Stomach (tissue), 9 donors: ENCODE measurements around the gene PGAP6. TPM values are rescaled to one million over a fixed set of nuclear protein-coding genes. Genes with fewer than 3 reads are reported as not detected.
"Not testable (repeated sequence)": the region's sequence is repeated elsewhere in the genome, so short reads cannot be mapped to it uniquely, and the experiment has no call there.

Experiments used
- DNase-seq, 2 donors: peaks; one replicate each; pipeline versions ENCODE4 v3.0.0 to v3.0.0-alpha.2; 2013 to 2019
- H3K27ac ChIP-seq, 5 donors: fragments of 200-600 bp in 4 of 5; sonication (generic) in 4 of 5; one replicate each; pipeline ENCODE4 v1.5.1; 2013 to 2019; ENCODE audit warnings: mild to moderate bottlenecking in 1 of 5, moderate library complexity in 1 of 5
- H3K27me3 ChIP-seq, 3 donors: fragments of 200-600 bp; sonication (generic); one replicate each; pipeline ENCODE4 v1.5.1; 2017 to 2019; ENCODE audit warnings: mixed run types in 1 of 3
- H3K36me3 ChIP-seq, 4 donors: fragments of 200-600 bp; sonication (generic); 1 replicate in 3 of 4; 2 replicates in 1 of 4; pipeline ENCODE4 v1.5.1; 2016 to 2019
- H3K4me1 ChIP-seq, 4 donors: fragments of 200-600 bp; sonication (generic); one replicate each; pipeline ENCODE4 v1.5.1; 2016 to 2019
- H3K4me3 ChIP-seq, 4 donors: fragments of 200-600 bp; sonication (generic) in 3 of 4; one replicate each; pipeline ENCODE4 v1.5.1; 2016 to 2019; ENCODE audit warnings: mild to moderate bottlenecking in 1 of 4
- H3K9me3 ChIP-seq, 4 donors: fragments of 200-600 bp; sonication (generic); one replicate each; pipeline ENCODE4 v1.5.1; 2016 to 2019
- CTCF ChIP-seq, 7 experiments: fragments of 450-650 bp in 4 of 7; fragments of 200-600 bp in 3 of 7; sonication (generic) in 3 of 7; IDR thresholded peaks; one replicate each; pipeline ENCODE4 v1.5.1; 2016 to 2019; ENCODE audit warnings: antibody characterized with exemption in 7 of 7, control low read depth in 2 of 7, mild to moderate bottlenecking in 1 of 7
- EP300 ChIP-seq: sonication (generic); formaldehyde crosslinking; IDR thresholded peaks from one replicate; pipeline ENCODE4 v1.6.1; 2017; ENCODE audit warnings: antibody characterized with exemption
- POLR2A ChIP-seq, 4 donors: fragments of 450-650 bp; IDR thresholded peaks; one replicate each; pipeline ENCODE4 v1.6.1; 2016; ENCODE audit warnings: antibody characterized with exemption in 4 of 4, control low read depth in 2 of 4, mild to moderate bottlenecking in 1 of 4, moderate library complexity in 1 of 4
- POLR2AphosphoS5 ChIP-seq, 3 donors: sonication (generic); formaldehyde crosslinking; IDR thresholded peaks; one replicate each; pipeline ENCODE4 v1.6.1; 2016; ENCODE audit warnings: antibody characterized with exemption in 3 of 3
- WGBS, 5 donors: extraction: QIAGEN DNeasy Blood & Tissue Kit in 3 of 5; methylation state at CpG; one replicate each; pipeline versions ENCODE4 v1.1.5 to v1.1.7; 2013 to 2018; 5-methylcytosine and 5-hydroxymethylcytosine counted together
- intact Hi-C: fragments of 100-400 bp; cut with DNase I; formaldehyde crosslinking; loops from one replicate; pipeline ENCODE4 v1.15.1; 2023; ENCODE audit warnings: low total_unique reads
- polyA plus RNA-seq, 3 donors: library from polyadenylated mRNA; stranded (reverse); fragments of 200-250 nt; gene quantifications; one replicate each; pipeline ENCODE4 v1.2.3, GENCODE V29; 2013
- total RNA-seq, 5 donors: library from RNA; depleted of rRNA; stranded (reverse); fragments of >200 nt; gene quantifications; one replicate each; pipeline versions ENCODE4 v1.1.0 to v1.2.3, GENCODE V29; 2014 to 2016
- donor health status: healthy with polysubstance abuse.
- donor health status: Bipolar disorder and iron deficiency.
- donor health status: healthy.

The PGAP6 gene
- total and polyA plus RNA-seq, 8 donors, result 20.7 to 364 (median 91.5) TPM

- H3K4me1 ChIP-seq, result peaks cover 7 to 33% (median 22%) of the 10 kb centered on the region in 4 donors
- TF ChIP-seq CTCF (IDR thresholded peaks at IDR 0.05) (peak in 3 of 7 experiments; percentile 40 to 93 (median 83)), POLR2A (IDR thresholded peaks at IDR 0.05) (no peak), POLR2AphosphoS5 (IDR thresholded peaks at IDR 0.05) (peak in 2 of 3 donors; percentile 79 to 80)
- peak; percentile 99 to 100 for DNase-seq
- intact Hi-C loops, result no loop called here
- no peaks in the 10 kb centered on the region for H3K36me3 ChIP-seq
- no peaks in the 10 kb centered on the region for H3K9me3 ChIP-seq
- no peaks in the 10 kb centered on the region for H3K27me3 ChIP-seq
- peak within 1 kb of the TSS; percentile 71 to 79 (median 76) for H3K4me3 ChIP-seq
- H3K27ac ChIP-seq, result peak within 1 kb of the TSS; percentile 68 to 89 (median 81)
- WGBS, 5 donors, result 1% methylated on average over 67 to 113 of the region's 113 CpGs
Observed at GRCh38 chr16:352547-353403, 29.0 kb downstream of the PGAP6 start, which contains the start of gene AXIN1. Gene AXIN1 (minus strand): TSS chr16:352723. CDS start chr16:347025, 5,698 bp downstream.

GRCh38 chr16:351804-352520 lies 29.8 kb downstream of the PGAP6 start:
- intact Hi-C loops, result no loop called here
- Histone ChIP-seq H3K4me3 (peak overlapping the region; percentile 71 to 79 (median 76)), H3K36me3 (peaks cover 0 to 6% (median 0%) of the 10 kb centered on the region in 4 donors), H3K27me3 (no peaks in the 10 kb centered on the region), H3K4me1 (peaks cover 7 to 39% (median 23%) of the 10 kb centered on the region in 4 donors), H3K9me3 (no peaks in the 10 kb centered on the region), H3K27ac (peak overlapping the region; percentile 50 to 89 (median 72))
- DNase-seq, result peak in 1 of 2 donors; percentile 64
- TF ChIP-seq POLR2A (IDR thresholded peaks at IDR 0.05) (no peak), CTCF (IDR thresholded peaks at IDR 0.05) (no peak), EP300 (no peak)
- WGBS, 5 donors, result 0 to 1% (median 1%) methylated on average over 11 to 94 of the region's 95 CpGs

GRCh38 chr16:350203-350602 lies 31.6 kb downstream of the PGAP6 start:
- no peaks in the 10 kb centered on the region for H3K27me3 ChIP-seq
- no peak overlapping the region for H3K27ac ChIP-seq
- no peak overlapping the region for H3K4me3 ChIP-seq
- WGBS, 5 donors, result 75 to 80% (median 79%) methylated on average over 8 of the region's 8 CpGs
- peaks cover 10 to 23% (median 17%) of the 10 kb centered on the region in 4 donors for H3K36me3 ChIP-seq
- intact Hi-C loops, result no loop called here
- no peaks in the 10 kb centered on the region for H3K9me3 ChIP-seq
- no peak for TF ChIP-seq POLR2AphosphoS5 (IDR thresholded peaks at IDR 0.05)
- no peak for TF ChIP-seq POLR2A (IDR thresholded peaks at IDR 0.05)
- TF ChIP-seq CTCF (IDR thresholded peaks at IDR 0.05), result no peak
- no peak for TF ChIP-seq EP300
- no peak for DNase-seq
- peaks cover 7 to 39% (median 26%) of the 10 kb centered on the region in 4 donors for H3K4me1 ChIP-seq

- Histone ChIP-seq H3K27ac (no peak overlapping the region), H3K27me3 (no peaks in the 10 kb centered on the region), H3K36me3 (peaks cover 10 to 33% (median 26%) of the 10 kb centered on the region in 4 donors), H3K4me1 (peaks cover 7 to 42% (median 26%) of the 10 kb centered on the region in 4 donors), H3K4me3 (no peak overlapping the region), H3K9me3 (no peaks in the 10 kb centered on the region)
- no peak for DNase-seq
- intact Hi-C loops, result no loop called here
- no peak for TF ChIP-seq POLR2AphosphoS5 (IDR thresholded peaks at IDR 0.05)
- no peak for TF ChIP-seq POLR2A (IDR thresholded peaks at IDR 0.05)
- no peak for TF ChIP-seq CTCF (IDR thresholded peaks at IDR 0.05)
- TF ChIP-seq EP300, result no peak
- 80 to 94% (median 86%) methylated on average over 7 of the region's 7 CpGs for WGBS, 5 donors
Observed at GRCh38 chr16:349211-349610, 32.6 kb downstream of the PGAP6 start.

GRCh38 chr16:348495-348894 lies 33.3 kb downstream of the PGAP6 start:
- H3K27me3 ChIP-seq, H3K4me3 ChIP-seq, H3K27ac ChIP-seq, intact Hi-C loops, DNase-seq, H3K9me3 ChIP-seq: not testable (repeated sequence)
- WGBS, 5 donors, result 94 to 99% (median 97%) methylated on average over 9 to 10 of the region's 10 CpGs
- Histone ChIP-seq H3K4me1 (peaks cover 7 to 39% (median 25%) of the 10 kb centered on the region in 4 donors), H3K36me3 (peaks cover 10 to 40% (median 29%) of the 10 kb centered on the region in 4 donors)
